Measurements from ENCODE around the gene OBSL1.

The OBSL1 gene

GRCh38 chr2:219567131-219567530, 4.2 kb downstream of the OBSL1 start:
- peaks cover 4% of the 10 kb centered on the region in 2 donors for H3K4me1 ChIP-seq (ENCODE audit: control insufficient read depth in 2 of 2, insufficient read depth in 2 of 2, low read length in 2 of 2)
- H3K36me3 ChIP-seq (ENCODE audit: control insufficient read depth in 2 of 2, insufficient read depth in 2 of 2, low read length in 2 of 2) = no peaks in the 10 kb centered on the region
- no peak overlapping the region for H3K27ac ChIP-seq (ENCODE audit: low read depth in 2 of 2, low read length in 2 of 2)
- H3K27me3 ChIP-seq (ENCODE audit: control insufficient read depth in 2 of 2, insufficient read depth in 2 of 2, low read length in 2 of 2) = peaks cover under 1 to 7% of the 10 kb centered on the region in 2 donors
- no peak overlapping the region for H3K9ac ChIP-seq (ENCODE audit: low read depth in 1 of 2, low read length in 2 of 2)
- H3K4me3 ChIP-seq (ENCODE audit: low read length in 2 of 2) = no peak overlapping the region
- H3K9me3 ChIP-seq (ENCODE audit: control insufficient read depth in 2 of 2, low read length in 2 of 2) = peaks cover 0 to 1% of the 10 kb centered on the region in 2 donors

GRCh38 chr2:219566640-219567039, 4.7 kb downstream of the OBSL1 start:
- Histone ChIP-seq H3K27me3 (ENCODE audit: control insufficient read depth in 2 of 2, insufficient read depth in 2 of 2, low read length in 2 of 2) (peaks cover 0 to 4% of the 10 kb centered on the region in 2 donors), H3K9me3 (ENCODE audit: control insufficient read depth in 2 of 2, low read length in 2 of 2) (peaks cover 0 to 1% of the 10 kb centered on the region in 2 donors), H3K4me1 (ENCODE audit: control insufficient read depth in 2 of 2, insufficient read depth in 2 of 2, low read length in 2 of 2) (peaks cover 4% of the 10 kb centered on the region in 2 donors), H3K9ac (ENCODE audit: low read depth in 1 of 2, low read length in 2 of 2) (no peak overlapping the region), H3K27ac (ENCODE audit: low read depth in 2 of 2, low read length in 2 of 2) (no peak overlapping the region), H3K4me3 (ENCODE audit: low read length in 2 of 2) (no peak overlapping the region), H3K36me3 (ENCODE audit: control insufficient read depth in 2 of 2, insufficient read depth in 2 of 2, low read length in 2 of 2) (no peaks in the 10 kb centered on the region)

GRCh38 chr2:219565130-219566080, 5.9 kb downstream of the OBSL1 start:
- H3K27ac ChIP-seq (ENCODE audit: low read depth in 2 of 2, low read length in 2 of 2) = no peak overlapping the region
- H3K4me1 ChIP-seq (ENCODE audit: control insufficient read depth in 2 of 2, insufficient read depth in 2 of 2, low read length in 2 of 2) = peaks cover 4% of the 10 kb centered on the region in 2 donors
- H3K4me3 ChIP-seq (ENCODE audit: low read length in 2 of 2) = no peak overlapping the region
- no peak overlapping the region for H3K9ac ChIP-seq (ENCODE audit: low read depth in 1 of 2, low read length in 2 of 2)
- peaks cover 0 to 1% of the 10 kb centered on the region in 2 donors for H3K9me3 ChIP-seq (ENCODE audit: control insufficient read depth in 2 of 2, low read length in 2 of 2)
- H3K36me3 ChIP-seq (ENCODE audit: control insufficient read depth in 2 of 2, insufficient read depth in 2 of 2, low read length in 2 of 2) = no peaks in the 10 kb centered on the region
- peaks cover 0 to 4% of the 10 kb centered on the region in 2 donors for H3K27me3 ChIP-seq (ENCODE audit: control insufficient read depth in 2 of 2, insufficient read depth in 2 of 2, low read length in 2 of 2)

GRCh38 chr2:219563271-219563928, 7.9 kb downstream of the OBSL1 start:
- Histone ChIP-seq H3K4me1 (ENCODE audit: control insufficient read depth in 2 of 2, insufficient read depth in 2 of 2, low read length in 2 of 2) (no peaks in the 10 kb centered on the region), H3K9ac (ENCODE audit: low read depth in 1 of 2, low read length in 2 of 2) (no peak overlapping the region), H3K9me3 (ENCODE audit: control insufficient read depth in 2 of 2, low read length in 2 of 2) (peaks cover 0 to 1% of the 10 kb centered on the region in 2 donors), H3K27me3 (ENCODE audit: control insufficient read depth in 2 of 2, insufficient read depth in 2 of 2, low read length in 2 of 2) (no peaks in the 10 kb centered on the region), H3K36me3 (ENCODE audit: control insufficient read depth in 2 of 2, insufficient read depth in 2 of 2, low read length in 2 of 2) (no peaks in the 10 kb centered on the region), H3K4me3 (ENCODE audit: low read length in 2 of 2) (no peak overlapping the region), H3K27ac (ENCODE audit: low read depth in 2 of 2, low read length in 2 of 2) (no peak overlapping the region)

- H3K36me3 ChIP-seq (ENCODE audit: control insufficient read depth in 2 of 2, insufficient read depth in 2 of 2, low read length in 2 of 2) = no peaks in the 10 kb centered on the region
- no peaks in the 10 kb centered on the region for H3K27me3 ChIP-seq (ENCODE audit: control insufficient read depth in 2 of 2, insufficient read depth in 2 of 2, low read length in 2 of 2)
- H3K9me3 ChIP-seq (ENCODE audit: control insufficient read depth in 2 of 2, low read length in 2 of 2) = peaks cover 0 to 1% of the 10 kb centered on the region in 2 donors
- H3K9ac ChIP-seq (ENCODE audit: low read depth in 1 of 2, low read length in 2 of 2) = no peak overlapping the region
- no peak overlapping the region for H3K4me3 ChIP-seq (ENCODE audit: low read length in 2 of 2)
- no peaks in the 10 kb centered on the region for H3K4me1 ChIP-seq (ENCODE audit: control insufficient read depth in 2 of 2, insufficient read depth in 2 of 2, low read length in 2 of 2)
- H3K27ac ChIP-seq (ENCODE audit: low read depth in 2 of 2, low read length in 2 of 2) = no peak overlapping the region
Measured at GRCh38 chr2:219562049-219563020, 9.0 kb downstream of the OBSL1 start.

- Histone ChIP-seq H3K4me3 (ENCODE audit: low read length in 2 of 2) (no peak overlapping the region), H3K27me3 (ENCODE audit: control insufficient read depth in 2 of 2, insufficient read depth in 2 of 2, low read length in 2 of 2) (no peaks in the 10 kb centered on the region), H3K27ac (ENCODE audit: low read depth in 2 of 2, low read length in 2 of 2) (no peak overlapping the region), H3K9ac (ENCODE audit: low read depth in 1 of 2, low read length in 2 of 2) (no peak overlapping the region), H3K9me3 (ENCODE audit: control insufficient read depth in 2 of 2, low read length in 2 of 2) (peaks cover 0 to 1% of the 10 kb centered on the region in 2 donors), H3K36me3 (ENCODE audit: control insufficient read depth in 2 of 2, insufficient read depth in 2 of 2, low read length in 2 of 2) (no peaks in the 10 kb centered on the region), H3K4me1 (ENCODE audit: control insufficient read depth in 2 of 2, insufficient read depth in 2 of 2, low read length in 2 of 2) (no peaks in the 10 kb centered on the region)
Measured at GRCh38 chr2:219561179-219562048, 9.9 kb downstream of the OBSL1 start.

GRCh38 chr2:219560893-219561178, 10.5 kb downstream of the OBSL1 start:
- peaks cover 0 to 1% of the 10 kb centered on the region in 2 donors for H3K9me3 ChIP-seq (ENCODE audit: control insufficient read depth in 2 of 2, low read length in 2 of 2)
- H3K27ac ChIP-seq (ENCODE audit: low read depth in 2 of 2, low read length in 2 of 2) = no peak overlapping the region
- H3K4me3 ChIP-seq (ENCODE audit: low read length in 2 of 2) = no peak overlapping the region
- no peak overlapping the region for H3K9ac ChIP-seq (ENCODE audit: low read depth in 1 of 2, low read length in 2 of 2)
- H3K36me3 ChIP-seq (ENCODE audit: control insufficient read depth in 2 of 2, insufficient read depth in 2 of 2, low read length in 2 of 2) = no peaks in the 10 kb centered on the region
- H3K27me3 ChIP-seq (ENCODE audit: control insufficient read depth in 2 of 2, insufficient read depth in 2 of 2, low read length in 2 of 2) = no peaks in the 10 kb centered on the region
- H3K4me1 ChIP-seq (ENCODE audit: control insufficient read depth in 2 of 2, insufficient read depth in 2 of 2, low read length in 2 of 2) = no peaks in the 10 kb centered on the region

- no peaks in the 10 kb centered on the region for H3K4me1 ChIP-seq (ENCODE audit: control insufficient read depth in 2 of 2, insufficient read depth in 2 of 2, low read length in 2 of 2)
- H3K27ac ChIP-seq (ENCODE audit: low read depth in 2 of 2, low read length in 2 of 2) = no peak overlapping the region
- H3K9me3 ChIP-seq (ENCODE audit: control insufficient read depth in 2 of 2, low read length in 2 of 2) = peaks cover 0 to 1% of the 10 kb centered on the region in 2 donors
- H3K27me3 ChIP-seq (ENCODE audit: control insufficient read depth in 2 of 2, insufficient read depth in 2 of 2, low read length in 2 of 2) = no peaks in the 10 kb centered on the region
- no peak overlapping the region for H3K4me3 ChIP-seq (ENCODE audit: low read length in 2 of 2)
- H3K9ac ChIP-seq (ENCODE audit: low read depth in 1 of 2, low read length in 2 of 2) = no peak overlapping the region
- H3K36me3 ChIP-seq (ENCODE audit: control insufficient read depth in 2 of 2, insufficient read depth in 2 of 2, low read length in 2 of 2) = no peaks in the 10 kb centered on the region
Measured at GRCh38 chr2:219560037-219560892, 11.1 kb downstream of the OBSL1 start.
